ENCODE results near the gene DDI1.

DDI1 gene

DNA sequence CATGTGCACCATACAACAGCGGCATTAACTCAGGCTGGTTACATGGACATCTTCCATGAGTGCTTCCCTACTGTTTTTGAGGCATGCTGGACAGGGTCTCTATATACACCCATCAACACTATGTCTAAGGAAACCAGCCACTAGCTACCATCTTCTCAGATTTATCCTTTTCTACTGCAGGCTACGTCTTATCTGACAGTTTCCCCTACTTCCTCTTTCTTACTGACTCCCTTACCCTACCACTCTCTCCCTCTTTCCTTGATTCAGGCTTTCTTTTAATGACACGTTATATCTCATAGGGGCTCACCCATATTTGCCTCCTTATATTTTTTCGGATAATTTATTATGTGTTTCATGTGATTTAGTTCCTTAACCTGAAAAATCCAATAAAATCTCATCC is 41.8 kb downstream of the DDI1 start:
- no peak for DNase-seq

DNA sequence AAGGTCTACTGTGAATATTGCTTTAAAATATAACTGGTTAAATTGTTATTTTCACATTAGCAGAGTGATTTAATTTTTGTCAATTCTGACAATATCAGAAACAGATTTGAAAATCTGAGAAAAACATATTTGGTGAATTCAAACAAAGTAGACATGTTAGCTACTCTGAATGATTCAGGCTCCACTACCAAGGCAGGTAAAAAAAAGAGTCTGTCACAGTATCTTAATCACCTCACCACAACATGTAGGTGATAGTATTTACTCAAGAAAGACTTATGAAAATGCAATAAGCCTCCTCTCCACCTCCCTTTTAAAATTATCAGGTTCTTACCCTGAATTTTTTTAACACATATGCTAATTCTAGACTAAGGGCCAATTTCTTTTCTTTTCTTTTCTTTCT is 42.6 kb downstream of the DDI1 start:
- DNase-seq: no peak

- DNase-seq: no peak
Observed at GRCh38 chr11:104086621-104087020, 50.2 kb downstream of the DDI1 start.
